Loucy (cell line): ENCODE data around the gene CHRM2.

Experiments used
- H2AFZ ChIP-seq: fragments of 200-600 bp; sonication (generic); 2 replicates; pipeline ENCODE4 v1.6.0; 2016; ENCODE audit warnings: antibody characterized with exemption, mild to moderate bottlenecking, low read length, moderate library complexity
- H3F3A ChIP-seq: fragments of 200-600 bp; 2 replicates; pipeline ENCODE4 v1.6.0; 2016; ENCODE audit warnings: antibody characterized with exemption, low read depth, mild to moderate bottlenecking
- H3K27me3 ChIP-seq: fragments of 200-600 bp; sonication (generic); 2 replicates; pipeline ENCODE4 v1.6.1; 2014; ENCODE audit warnings: low read length, mild to moderate bottlenecking; ENCODE audit not compliant: insufficient read depth, poor library complexity, severe bottlenecking
- H3K36me3 ChIP-seq: fragments of 200-600 bp; sonication (generic); 2 replicates; pipeline ENCODE4 v1.6.1; 2016; ENCODE audit warnings: low read length; ENCODE audit not compliant: insufficient read depth
- H3K4me1 ChIP-seq: fragments of 200-600 bp; sonication (generic); 2 replicates; pipeline ENCODE4 v1.5.1; 2014; ENCODE audit warnings: low read length, mild to moderate bottlenecking; ENCODE audit not compliant: insufficient read depth, poor library complexity, severe bottlenecking
- H3K4me2 ChIP-seq: fragments of 200-600 bp; sonication (generic); 2 replicates; pipeline ENCODE4 v1.6.0; 2014; ENCODE audit warnings: antibody characterized with exemption, low read length, low read depth, mild to moderate bottlenecking; ENCODE audit not compliant: poor library complexity, severe bottlenecking
- H3K4me3 ChIP-seq: fragments of 200-600 bp; sonication (generic); 2 replicates; pipeline ENCODE4 v1.5.1; 2014; ENCODE audit warnings: low read length, mild to moderate bottlenecking, mixed read lengths; ENCODE audit not compliant: poor library complexity, severe bottlenecking
- H3K79me2 ChIP-seq: fragments of 200-600 bp; sonication (generic); 2 replicates; pipeline ENCODE4 v1.6.1; 2014; ENCODE audit warnings: low read length; ENCODE audit not compliant: insufficient read depth
- H3K9ac ChIP-seq: fragments of 200-600 bp; sonication (generic); 2 replicates; pipeline ENCODE4 v1.6.0; 2014; ENCODE audit warnings: mild to moderate bottlenecking, low read depth, low read length, moderate library complexity; ENCODE audit not compliant: poor library complexity, severe bottlenecking
- H3K9me2 ChIP-seq: fragments of 200-600 bp; sonication (generic); replicated peaks from 2 replicates; pipeline ENCODE4 v1.6.1; 2016; ENCODE audit warnings: low read depth, low read length, mixed read lengths
- H3K9me3 ChIP-seq: fragments of 200-600 bp; sonication (generic); 2 replicates; pipeline ENCODE4 v1.6.1; 2014; ENCODE audit warnings: mild to moderate bottlenecking, antibody characterized with exemption, low read length, low read depth; ENCODE audit not compliant: insufficient read depth
- H4K20me1 ChIP-seq: fragments of 200-600 bp; sonication (generic); 2 replicates; pipeline ENCODE4 v1.6.0; 2014; ENCODE audit warnings: antibody characterized with exemption, low read length, mild to moderate bottlenecking; ENCODE audit not compliant: insufficient read depth, poor library complexity, severe bottlenecking
- CTCF ChIP-seq: fragments of 200-600 bp; sonication (generic); conservative IDR thresholded peaks from 2 replicates; pipeline ENCODE4 v1.5.1; 2014; ENCODE audit warnings: mild to moderate bottlenecking, antibody characterized with exemption, low read length
- EZH2phosphoT487 ChIP-seq: fragments of 200-600 bp; IDR thresholded peaks from 2 replicates; pipeline ENCODE4 v1.6.1; 2018; ENCODE audit warnings: antibody characterized with exemption, mild to moderate bottlenecking, moderate library complexity, borderline replicate concordance

Gene CHRM2

GRCh38 chr7:136925044-136925443, 56.6 kb downstream of the CHRM2 start:
- Histone ChIP-seq H3K9me3 (no peaks in the 10 kb centered on the region), H3K9me2 (no peaks in the 10 kb centered on the region), H3K79me2 (no peaks in the 10 kb centered on the region), H3K4me2 (no peak overlapping the region), H3F3A (no peaks in the 10 kb centered on the region), H4K20me1 (no peaks in the 10 kb centered on the region), H3K36me3 (no peaks in the 10 kb centered on the region), H3K4me1 (no peaks in the 10 kb centered on the region), H3K27me3 (no peaks in the 10 kb centered on the region), H2AFZ (no peak overlapping the region), H3K4me3 (no peak overlapping the region), H3K9ac (no peak overlapping the region)
- no peak for TF ChIP-seq CTCF
- TF ChIP-seq EZH2phosphoT487 = no peak

- no peaks in the 10 kb centered on the region for H3K27me3 ChIP-seq
- TF ChIP-seq EZH2phosphoT487 (no peak), CTCF (no peak)
- H3K4me2 ChIP-seq = no peak overlapping the region
- no peaks in the 10 kb centered on the region for H3F3A ChIP-seq
- no peak overlapping the region for H3K4me3 ChIP-seq
- no peaks in the 10 kb centered on the region for H4K20me1 ChIP-seq
- H3K79me2 ChIP-seq = no peaks in the 10 kb centered on the region
- no peaks in the 10 kb centered on the region for H3K9me2 ChIP-seq
- H3K9me3 ChIP-seq = no peaks in the 10 kb centered on the region
- H2AFZ ChIP-seq = no peak overlapping the region
- no peak overlapping the region for H3K9ac ChIP-seq
- no peaks in the 10 kb centered on the region for H3K4me1 ChIP-seq
- no peaks in the 10 kb centered on the region for H3K36me3 ChIP-seq
Measured at GRCh38 chr7:136925556-136925955, 57.1 kb downstream of the CHRM2 start.

- H3K36me3 ChIP-seq = no peaks in the 10 kb centered on the region
- no peaks in the 10 kb centered on the region for H3K79me2 ChIP-seq
- H3K4me2 ChIP-seq = no peak overlapping the region
- H3F3A ChIP-seq = no peaks in the 10 kb centered on the region
- no peak for TF ChIP-seq EZH2phosphoT487
- TF ChIP-seq CTCF = no peak
- no peaks in the 10 kb centered on the region for H3K4me1 ChIP-seq
- H3K4me3 ChIP-seq = no peak overlapping the region
- no peaks in the 10 kb centered on the region for H3K27me3 ChIP-seq
- no peaks in the 10 kb centered on the region for H4K20me1 ChIP-seq
- no peak overlapping the region for H3K9ac ChIP-seq
- no peaks in the 10 kb centered on the region for H3K9me3 ChIP-seq
- no peak overlapping the region for H2AFZ ChIP-seq
- no peaks in the 10 kb centered on the region for H3K9me2 ChIP-seq
Measured at GRCh38 chr7:136931169-136931867, 62.9 kb downstream of the CHRM2 start.
